ENCODE data around the gene TDRD15.

GRCh38 chr2:21163213-21163612 lies 39.4 kb downstream of the TDRD15 start:
- no peak for TF ChIP-seq EZH2 (optimal IDR thresholded peaks at IDR 0.05; ENCODE audit: low read depth, low read length)
- TF ChIP-seq CTCF (IDR thresholded peaks at IDR 0.05; ENCODE audit: low read length) = no peak
